A673 (cell line): Measurements from ENCODE around the gene ANKMY1. TPM values are rescaled to one million over a fixed set of nuclear protein-coding genes. Genes with fewer than 3 reads are reported as not detected.

Experiments used
- BruUV-seq: library from RNA; stranded (reverse); fragments of 400-500 nt; replicated peaks from 2 replicates; lab custom pipeline; 2021; lab: Mats Ljungman, UMichigan
- CTCF ChIA-PET: fragments of 300-600 bp; sonication (Branson Sonifier 250); formaldehyde crosslinking; loops from one replicate; lab custom pipeline; 2022; ENCODE audit warnings: antibody characterized with exemption; lab: Charles Lee
- POLR2A ChIA-PET: fragments of 300-600 bp; sonication (Branson Sonifier 250); formaldehyde crosslinking; loops from one replicate; lab custom pipeline; 2022; ENCODE audit warnings: antibody characterized with exemption; ENCODE audit not compliant: low non-redundant PET; lab: Charles Lee
- DNase-seq: peaks from one replicate; pipeline ENCODE4 v3.0.0-alpha.2; 2015; ENCODE audit warnings: low spot score
- H3K27ac ChIP-seq: fragments of 200-600 bp; sonication (generic); 2 replicates; pipeline ENCODE4 v1.5.1; 2016; ENCODE audit warnings: mixed run types, low read depth, mild to moderate bottlenecking, mixed read lengths, antibody characterized with exemption, low read length; ENCODE audit not compliant: poor library complexity, severe bottlenecking
- H3K27me3 ChIP-seq: fragments of 200-600 bp; sonication (generic); replicated peaks from 2 replicates; pipeline ENCODE4 v1.6.1; 2017; ENCODE audit warnings: mixed run types, low read depth, mild to moderate bottlenecking, mixed read lengths, antibody characterized with exemption, low read length; ENCODE audit not compliant: insufficient read depth, poor library complexity
- H3K36me3 ChIP-seq: fragments of 200-600 bp; sonication (generic); 2 replicates; pipeline ENCODE4 v1.6.1; 2016; ENCODE audit warnings: mixed run types, mild to moderate bottlenecking, mixed read lengths, antibody characterized with exemption, low read length; ENCODE audit not compliant: insufficient read depth, poor library complexity, severe bottlenecking
- H3K4me1 ChIP-seq: fragments of 200-600 bp; sonication (generic); 2 replicates; pipeline ENCODE4 v1.6.1; 2017; ENCODE audit warnings: mixed run types, mild to moderate bottlenecking, mixed read lengths, antibody characterized with exemption, low read length; ENCODE audit not compliant: insufficient read depth, poor library complexity, severe bottlenecking
- H3K4me3 ChIP-seq: fragments of 200-600 bp; sonication (generic); 2 replicates; pipeline ENCODE4 v1.5.1; 2016; ENCODE audit warnings: low read depth, mixed run types, mild to moderate bottlenecking, mixed read lengths, low read length; ENCODE audit not compliant: poor library complexity, severe bottlenecking
- H3K9me3 ChIP-seq: fragments of 200-600 bp; sonication (generic); 2 replicates; pipeline ENCODE4 v1.6.1; 2016; ENCODE audit warnings: mixed run types, low read depth, mild to moderate bottlenecking, mixed read lengths, antibody characterized with exemption, low read length; ENCODE audit not compliant: poor library complexity, severe bottlenecking
- EZH2 ChIP-seq: fragments of 200-600 bp; sonication (generic); IDR thresholded peaks from 2 replicates; pipeline ENCODE4 v1.6.1; 2017; ENCODE audit warnings: borderline replicate concordance, low read depth, mild to moderate bottlenecking, mixed read lengths, antibody characterized with exemption, low read length; ENCODE audit not compliant: poor library complexity, severe bottlenecking
- intact Hi-C: fragments of 100-400 bp; cut with micrococcal nuclease; formaldehyde crosslinking; loops from one replicate; pipeline ENCODE4 v1.10.0; 2022; ENCODE audit not compliant: unreplicated experiment
- total RNA-seq: library from RNA; stranded (reverse); gene quantifications from 2 replicates; pipeline ENCODE4 v1.2.3, GENCODE V29; 2021
- TF ChIP-seq, protein P1 (sequence below): fragments of 300-800, 200-600 bp; sonication (generic); conservative IDR thresholded peaks from 2 replicates; pipeline ENCODE4 v1.5.1; 2017; ENCODE audit warnings: low read depth, mild to moderate bottlenecking, antibody characterized with exemption, low read length, moderate library complexity, mixed read lengths

The ANKMY1 gene
- total RNA-seq, 1 experiment from 2014 or later: 21.8 TPM

DNA sequence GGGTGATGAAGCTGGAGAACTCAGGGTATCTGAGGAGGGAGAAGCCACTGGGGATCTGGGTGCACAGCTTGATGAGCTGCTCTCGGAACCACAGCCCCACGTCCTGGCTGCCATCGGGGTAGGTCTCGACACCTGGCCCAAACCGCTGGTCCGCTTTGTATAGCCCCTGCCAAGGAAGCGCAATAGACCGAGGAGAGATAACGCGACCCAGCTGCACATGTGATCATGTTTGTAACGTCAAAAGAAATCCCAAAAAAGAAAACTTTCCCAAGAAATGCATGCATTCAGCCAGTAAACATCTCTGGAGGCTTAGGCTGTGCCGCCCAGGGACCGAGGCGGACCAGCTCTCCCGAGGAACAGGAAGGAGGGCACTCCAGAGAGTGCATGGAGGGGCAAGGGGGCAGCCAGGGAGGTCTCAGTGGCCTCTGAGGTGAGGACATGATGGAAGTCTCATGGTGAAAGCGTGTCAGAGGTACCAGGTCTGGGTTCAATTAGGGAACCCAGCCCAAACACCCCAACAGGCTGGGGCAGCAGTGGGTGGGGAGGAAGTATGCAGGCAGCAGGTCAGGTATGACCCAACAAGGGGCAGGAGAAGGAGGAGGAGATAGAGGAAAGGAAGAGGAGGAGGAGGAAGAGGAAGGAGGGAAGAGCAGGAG is 28.3 kb downstream of the ANKMY1 start:
- BruUV-seq: no TSS peak
- CTCF ChIA-PET: no interaction called here
- Histone ChIP-seq H3K36me3 (peaks cover 7% of the 10 kb centered on the region), H3K4me3 (no peak overlapping the region), H3K27me3 (no peaks in the 10 kb centered on the region), H3K9me3 (peaks cover 36% of the 10 kb centered on the region), H3K27ac (no peak overlapping the region), H3K4me1 (no peaks in the 10 kb centered on the region)
- no peak for DNase-seq
- POLR2A ChIA-PET: no interaction called here
- intact Hi-C loops: no loop called here
- TF ChIP-seq, protein P1, sequence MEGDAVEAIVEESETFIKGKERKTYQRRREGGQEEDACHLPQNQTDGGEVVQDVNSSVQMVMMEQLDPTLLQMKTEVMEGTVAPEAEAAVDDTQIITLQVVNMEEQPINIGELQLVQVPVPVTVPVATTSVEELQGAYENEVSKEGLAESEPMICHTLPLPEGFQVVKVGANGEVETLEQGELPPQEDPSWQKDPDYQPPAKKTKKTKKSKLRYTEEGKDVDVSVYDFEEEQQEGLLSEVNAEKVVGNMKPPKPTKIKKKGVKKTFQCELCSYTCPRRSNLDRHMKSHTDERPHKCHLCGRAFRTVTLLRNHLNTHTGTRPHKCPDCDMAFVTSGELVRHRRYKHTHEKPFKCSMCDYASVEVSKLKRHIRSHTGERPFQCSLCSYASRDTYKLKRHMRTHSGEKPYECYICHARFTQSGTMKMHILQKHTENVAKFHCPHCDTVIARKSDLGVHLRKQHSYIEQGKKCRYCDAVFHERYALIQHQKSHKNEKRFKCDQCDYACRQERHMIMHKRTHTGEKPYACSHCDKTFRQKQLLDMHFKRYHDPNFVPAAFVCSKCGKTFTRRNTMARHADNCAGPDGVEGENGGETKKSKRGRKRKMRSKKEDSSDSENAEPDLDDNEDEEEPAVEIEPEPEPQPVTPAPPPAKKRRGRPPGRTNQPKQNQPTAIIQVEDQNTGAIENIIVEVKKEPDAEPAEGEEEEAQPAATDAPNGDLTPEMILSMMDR: no peak
- no peak for TF ChIP-seq EZH2

DNA sequence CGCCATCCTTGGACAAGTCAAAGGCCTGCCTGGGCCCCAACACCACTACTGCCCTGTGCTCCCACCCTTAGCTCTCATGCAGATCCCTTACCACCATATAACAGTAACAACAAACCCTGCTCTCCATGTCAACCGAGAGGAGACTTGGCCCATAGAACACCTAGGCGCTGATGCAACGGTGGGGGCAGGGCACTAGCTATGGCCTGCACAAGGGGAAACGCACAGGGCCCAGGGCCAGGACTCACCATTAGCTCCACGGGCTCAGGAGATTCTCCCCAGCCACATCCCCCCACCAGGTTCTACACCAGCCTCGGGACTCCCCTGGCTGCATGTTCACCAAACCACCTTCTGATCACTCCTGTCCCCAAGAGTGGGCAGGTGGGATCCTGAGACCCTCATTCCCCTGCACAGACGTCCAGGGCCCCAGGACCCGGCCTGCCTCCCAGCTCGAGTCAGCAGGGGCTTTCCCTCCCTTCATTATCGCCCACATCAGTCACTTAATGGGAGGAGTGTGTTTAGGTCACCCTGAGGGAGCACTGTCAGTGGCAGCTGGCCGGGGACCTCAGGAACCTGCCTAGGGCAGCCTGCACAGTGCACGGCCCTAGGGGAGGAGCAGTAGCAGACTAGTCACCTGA is 29.3 kb downstream of the ANKMY1 start:
- H3K4me3 ChIP-seq: no peak overlapping the region
- H3K27me3 ChIP-seq: no peaks in the 10 kb centered on the region
- intact Hi-C loops: no loop called here
- BruUV-seq: no TSS peak
- no peak for TF ChIP-seq EZH2
- TF ChIP-seq, protein P1: no peak
- POLR2A ChIA-PET: no interaction called here
- peaks cover 36% of the 10 kb centered on the region for H3K9me3 ChIP-seq
- H3K36me3 ChIP-seq: peaks cover 9% of the 10 kb centered on the region
- no peak for DNase-seq
- CTCF ChIA-PET: no interaction called here
- no peaks in the 10 kb centered on the region for H3K4me1 ChIP-seq
- H3K27ac ChIP-seq: no peak overlapping the region

DNA sequence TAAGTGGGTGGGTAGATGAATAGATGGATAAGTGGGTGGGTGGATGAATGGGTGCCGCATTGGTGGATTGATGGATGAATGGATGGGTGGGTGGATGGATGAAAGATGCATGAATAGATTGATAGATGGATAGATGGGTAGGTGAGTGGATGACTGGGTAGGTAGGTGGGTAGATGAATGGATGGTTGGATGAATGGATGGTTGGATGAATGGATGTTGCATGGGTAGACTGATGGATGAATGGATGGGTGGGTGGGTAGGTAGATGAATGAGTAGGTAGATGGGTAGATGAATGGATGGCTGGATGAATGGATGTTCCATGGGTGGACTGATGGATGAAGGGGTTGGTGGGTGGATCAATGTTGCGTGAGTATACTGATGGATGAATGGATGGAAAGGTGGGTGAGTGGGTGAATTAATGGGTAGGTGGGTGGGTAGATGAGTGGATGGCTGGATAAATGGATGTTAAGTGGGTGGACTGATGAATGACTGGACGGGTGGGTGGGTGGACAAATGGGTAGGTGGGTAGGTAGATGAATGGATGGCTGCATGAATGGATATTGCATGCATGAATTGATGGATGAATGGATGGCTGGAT is 30.5 kb downstream of the ANKMY1 start:
- H3K36me3 ChIP-seq: peaks cover 9% of the 10 kb centered on the region
- BruUV-seq: no TSS peak
- CTCF ChIA-PET: no interaction called here
- no peak overlapping the region for H3K4me3 ChIP-seq
- H3K9me3 ChIP-seq: peaks cover 27% of the 10 kb centered on the region
- no peak for DNase-seq
- TF ChIP-seq, protein P1: no peak
- no peak for TF ChIP-seq EZH2
- POLR2A ChIA-PET: no interaction called here
- H3K4me1 ChIP-seq: no peaks in the 10 kb centered on the region
- no peak overlapping the region for H3K27ac ChIP-seq
- no peaks in the 10 kb centered on the region for H3K27me3 ChIP-seq
- intact Hi-C loops: no loop called here
